ENCODE data around the gene GRM5.

GRCh38 chr11:88709567-88709966 lies 356.2 kb downstream of the GRM5 start:
- TF ChIP-seq POLR2A (IDR thresholded peaks at IDR 0.05; ENCODE audit: low read depth, low read length): no peak
- no peak for TF ChIP-seq POLR2AphosphoS5 (IDR thresholded peaks at IDR 0.05; ENCODE audit: low read depth, low read length)
- TF ChIP-seq TAF1 (IDR thresholded peaks at IDR 0.05; ENCODE audit: borderline replicate concordance, low read depth, low read length): no peak
